ENCODE measurements around the gene ABI1.

Gene ABI1

DNA sequence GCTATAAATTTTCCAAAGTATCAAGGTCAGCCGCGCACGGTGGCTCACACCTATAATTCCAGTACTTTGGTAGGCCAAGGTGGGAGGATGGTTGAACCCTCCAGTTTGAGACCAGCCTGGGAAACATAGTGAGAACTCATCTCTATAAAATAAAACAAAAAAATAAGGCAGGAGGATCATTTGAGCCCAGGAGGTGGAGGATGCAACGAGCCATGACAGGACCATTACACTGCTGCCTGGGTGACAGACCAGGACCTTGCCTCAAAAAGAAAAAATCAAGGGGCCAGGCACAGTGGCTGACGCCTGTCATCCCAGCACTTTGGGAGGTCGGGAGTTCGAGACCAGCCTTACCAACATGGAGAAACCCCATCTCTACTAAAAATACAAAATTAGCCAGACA is 60.3 kb downstream of the ABI1 start:
- TF ChIP-seq, protein P1, sequence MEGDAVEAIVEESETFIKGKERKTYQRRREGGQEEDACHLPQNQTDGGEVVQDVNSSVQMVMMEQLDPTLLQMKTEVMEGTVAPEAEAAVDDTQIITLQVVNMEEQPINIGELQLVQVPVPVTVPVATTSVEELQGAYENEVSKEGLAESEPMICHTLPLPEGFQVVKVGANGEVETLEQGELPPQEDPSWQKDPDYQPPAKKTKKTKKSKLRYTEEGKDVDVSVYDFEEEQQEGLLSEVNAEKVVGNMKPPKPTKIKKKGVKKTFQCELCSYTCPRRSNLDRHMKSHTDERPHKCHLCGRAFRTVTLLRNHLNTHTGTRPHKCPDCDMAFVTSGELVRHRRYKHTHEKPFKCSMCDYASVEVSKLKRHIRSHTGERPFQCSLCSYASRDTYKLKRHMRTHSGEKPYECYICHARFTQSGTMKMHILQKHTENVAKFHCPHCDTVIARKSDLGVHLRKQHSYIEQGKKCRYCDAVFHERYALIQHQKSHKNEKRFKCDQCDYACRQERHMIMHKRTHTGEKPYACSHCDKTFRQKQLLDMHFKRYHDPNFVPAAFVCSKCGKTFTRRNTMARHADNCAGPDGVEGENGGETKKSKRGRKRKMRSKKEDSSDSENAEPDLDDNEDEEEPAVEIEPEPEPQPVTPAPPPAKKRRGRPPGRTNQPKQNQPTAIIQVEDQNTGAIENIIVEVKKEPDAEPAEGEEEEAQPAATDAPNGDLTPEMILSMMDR (IDR thresholded peaks at IDR 0.05; ENCODE audit: low read depth, low read length, missing control alignments), result no peak
- in situ Hi-C loops (cut with HindIII; ENCODE audit: low pct_ligation_motif_present, low sequenced_read_pairs), result no loop called here

DNA sequence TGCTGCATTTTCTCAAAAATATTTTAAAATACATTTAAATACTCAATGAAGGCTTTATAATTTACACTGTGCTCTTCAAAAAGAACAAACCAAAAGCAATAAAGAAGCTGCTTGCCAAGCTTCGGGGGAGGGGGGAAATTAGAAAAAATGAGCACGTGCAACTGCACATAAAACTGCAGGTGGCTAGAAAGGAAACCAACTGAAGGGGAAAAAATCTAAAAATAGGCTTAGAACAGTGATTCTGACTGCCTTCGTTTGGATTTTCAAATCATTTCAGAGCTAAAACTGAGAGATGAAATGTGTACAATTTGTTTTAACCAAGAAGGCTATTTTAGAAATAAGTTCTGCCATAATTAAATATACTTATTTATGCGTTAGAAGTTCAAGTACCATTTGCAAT is 61.4 kb downstream of the ABI1 start:
- DNase-seq, result no peak
- TF ChIP-seq, protein P1 (IDR thresholded peaks at IDR 0.05; ENCODE audit: low read depth, low read length, missing control alignments), result no peak
- no peak overlapping the region for H3K27ac ChIP-seq

More for the DNA sequence above, 60.3 kb downstream of the ABI1 start:
- no peak overlapping the region for H3K4me3 ChIP-seq (ENCODE audit: low read depth, low read length)
- DNase-seq, result no peak
- no peaks in the 10 kb centered on the region for H3K27me3 ChIP-seq (replicated peaks)
- no peak overlapping the region for H3K27ac ChIP-seq
- no peaks in the 10 kb centered on the region for H3K36me3 ChIP-seq (replicated peaks)

DNA sequence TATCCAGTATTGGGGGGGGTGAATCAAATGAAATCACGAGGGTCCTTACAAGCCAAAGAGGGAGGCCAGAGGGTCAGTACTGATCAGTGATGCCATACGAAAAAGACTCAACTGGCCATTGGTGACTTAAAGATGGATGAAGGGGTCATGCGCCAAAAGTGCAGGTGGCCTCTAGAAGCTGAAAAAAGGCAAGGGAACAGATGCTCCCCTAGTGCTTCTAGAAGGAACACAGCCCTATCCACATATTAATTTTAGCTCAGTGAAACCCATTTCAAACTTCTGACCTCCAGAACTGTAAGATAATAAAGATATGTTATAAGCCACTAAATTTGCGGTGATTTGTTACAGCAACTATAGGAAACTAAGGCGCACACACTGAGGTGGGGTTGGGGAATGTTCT is 62.5 kb downstream of the ABI1 start:
- TF ChIP-seq, protein P1 (IDR thresholded peaks at IDR 0.05; ENCODE audit: low read depth, low read length, missing control alignments), result no peak
- no peak for DNase-seq
- Histone ChIP-seq H3K27me3 (replicated peaks) (no peaks in the 10 kb centered on the region), H3K27ac (no peak overlapping the region), H3K4me3 (ENCODE audit: low read depth, low read length) (no peak overlapping the region), H3K36me3 (replicated peaks) (no peaks in the 10 kb centered on the region)
- in situ Hi-C loops (cut with HindIII; ENCODE audit: low pct_ligation_motif_present, low sequenced_read_pairs), result no loop called here

More for the DNA sequence above, 61.4 kb downstream of the ABI1 start:
- Histone ChIP-seq H3K27me3 (replicated peaks) (no peaks in the 10 kb centered on the region), H3K4me3 (ENCODE audit: low read depth, low read length) (no peak overlapping the region), H3K36me3 (replicated peaks) (no peaks in the 10 kb centered on the region)
- in situ Hi-C loops (cut with HindIII; ENCODE audit: low pct_ligation_motif_present, low sequenced_read_pairs), result no loop called here

DNA sequence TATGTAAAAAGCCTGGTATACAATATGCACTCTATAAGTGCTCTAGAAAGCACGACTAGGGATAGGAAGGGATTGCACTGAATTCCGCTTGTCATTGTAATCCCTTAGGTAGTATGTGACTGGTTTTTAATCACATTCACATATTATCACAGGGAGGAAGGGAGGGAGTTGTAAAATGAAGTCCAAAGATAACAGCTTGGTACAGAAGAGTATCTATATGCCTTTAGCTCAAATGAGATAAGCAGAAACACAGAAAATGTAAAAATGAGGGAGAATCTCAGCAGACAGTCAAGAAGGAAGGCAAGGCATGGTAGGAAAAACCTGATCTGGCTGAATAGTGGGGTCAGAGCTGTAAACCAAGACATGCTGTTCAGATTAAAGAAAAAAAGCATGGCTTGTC is 63.4 kb downstream of the ABI1 start:
- in situ Hi-C loops (cut with HindIII; ENCODE audit: low pct_ligation_motif_present, low sequenced_read_pairs), result no loop called here
- DNase-seq, result no peak
- TF ChIP-seq, protein P1 (IDR thresholded peaks at IDR 0.05; ENCODE audit: low read depth, low read length, missing control alignments), result no peak
- Histone ChIP-seq H3K4me3 (ENCODE audit: low read depth, low read length) (no peak overlapping the region), H3K27ac (no peak overlapping the region), H3K27me3 (replicated peaks) (no peaks in the 10 kb centered on the region), H3K36me3 (replicated peaks) (no peaks in the 10 kb centered on the region)

DNA sequence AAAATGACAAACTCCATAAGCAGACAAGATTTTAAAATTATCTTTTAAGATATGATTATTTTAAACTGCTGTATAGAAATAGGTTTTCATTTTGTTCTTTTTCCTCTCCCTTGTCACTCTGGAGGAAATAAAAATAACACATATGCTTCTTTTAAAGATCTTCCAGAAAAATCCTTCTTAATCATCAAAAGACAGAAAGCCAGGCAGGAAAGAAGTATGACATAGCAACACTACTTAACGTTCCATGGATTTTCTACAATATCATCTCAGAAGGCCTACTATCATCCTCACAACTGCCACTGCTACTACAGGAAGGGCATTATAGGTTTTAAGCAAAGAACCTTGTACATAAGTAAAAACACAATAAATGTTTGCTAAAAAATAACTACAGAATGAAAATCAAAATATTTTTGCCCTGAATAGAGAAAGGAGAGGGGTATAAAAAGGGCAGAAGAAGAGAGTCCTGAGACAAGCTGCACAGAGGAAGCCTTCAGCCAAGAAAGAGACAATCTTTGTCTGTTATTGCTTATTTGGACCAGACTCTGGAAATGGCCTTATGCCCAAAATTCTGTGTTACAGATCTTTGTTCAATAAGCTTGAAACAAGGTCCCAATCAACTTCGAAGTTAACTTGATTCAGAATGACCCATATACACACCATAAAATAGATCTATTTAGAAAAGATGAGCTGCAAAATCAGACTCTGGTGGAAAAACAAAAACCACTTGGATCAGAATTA is 67.8 kb downstream of the ABI1 start:
- in situ Hi-C loops (cut with HindIII; ENCODE audit: low pct_ligation_motif_present, low sequenced_read_pairs), result no loop called here
- Histone ChIP-seq H3K36me3 (replicated peaks) (no peaks in the 10 kb centered on the region), H3K27ac (no peak overlapping the region), H3K27me3 (replicated peaks) (no peaks in the 10 kb centered on the region), H3K4me3 (ENCODE audit: low read depth, low read length) (no peak overlapping the region)
- TF ChIP-seq, protein P1 (IDR thresholded peaks at IDR 0.05; ENCODE audit: low read depth, low read length, missing control alignments), result no peak
- DNase-seq, result no peak
